ENCODE results near the gene WNT7B.

The WNT7B gene

GRCh38 chr22:45933506-45934167 lies 43.3 kb downstream of the WNT7B start:
- no peak for DNase-seq (ENCODE audit: low spot score in 2 of 2)
- H3K36me3 Mint-ChIP-seq: peaks cover 3% of the 10 kb centered on the region
- H3K27ac Mint-ChIP-seq: no peak overlapping the region
- no peak overlapping the region for H3K4me3 Mint-ChIP-seq
- H3K27me3 Mint-ChIP-seq: peaks cover 24% of the 10 kb centered on the region
- H3K9me3 Mint-ChIP-seq: peaks cover 7% of the 10 kb centered on the region
- no peak for ATAC-seq (ENCODE audit: low read depth)
- H3K4me1 Mint-ChIP-seq: peaks cover 3% of the 10 kb centered on the region

- Mint-ChIP-seq H3K9me3 (peaks cover 4% of the 10 kb centered on the region), H3K27ac (no peak overlapping the region), H3K4me3 (no peak overlapping the region), H3K36me3 (no peaks in the 10 kb centered on the region), H3K4me1 (peaks cover 3% of the 10 kb centered on the region), H3K27me3 (peaks cover 24% of the 10 kb centered on the region)
- no peak for ATAC-seq (ENCODE audit: low read depth)
- DNase-seq (ENCODE audit: low spot score in 2 of 2): no peak
These were observed 44.9 kb downstream of the WNT7B start for GRCh38 chr22:45932071-45932470.

- Mint-ChIP-seq H3K36me3 (no peaks in the 10 kb centered on the region), H3K27me3 (peaks cover 24% of the 10 kb centered on the region), H3K4me3 (no peak overlapping the region), H3K4me1 (peaks cover 3% of the 10 kb centered on the region), H3K9me3 (peaks cover 4% of the 10 kb centered on the region), H3K27ac (no peak overlapping the region)
- DNase-seq (ENCODE audit: low spot score in 2 of 2) (no peak), ATAC-seq (ENCODE audit: low read depth) (no peak)
These were observed 45.9 kb downstream of the WNT7B start for GRCh38 chr22:45931042-45931441.

- Mint-ChIP-seq H3K36me3 (no peaks in the 10 kb centered on the region), H3K4me1 (peaks cover 3% of the 10 kb centered on the region), H3K4me3 (no peak overlapping the region), H3K27ac (no peak overlapping the region), H3K27me3 (peaks cover 21% of the 10 kb centered on the region), H3K9me3 (peaks cover 4% of the 10 kb centered on the region)
- ATAC-seq (ENCODE audit: low read depth) (no peak), DNase-seq (ENCODE audit: low spot score in 2 of 2) (no peak)
These were observed 46.6 kb downstream of the WNT7B start for GRCh38 chr22:45930324-45930723.

GRCh38 chr22:45929649-45930048 lies 47.3 kb downstream of the WNT7B start:
- Mint-ChIP-seq H3K27me3 (peaks cover 21% of the 10 kb centered on the region), H3K4me1 (peaks cover 3% of the 10 kb centered on the region), H3K4me3 (no peak overlapping the region), H3K27ac (no peak overlapping the region), H3K9me3 (peaks cover 4% of the 10 kb centered on the region), H3K36me3 (no peaks in the 10 kb centered on the region)
- no peak for DNase-seq (ENCODE audit: low spot score in 2 of 2)
- ATAC-seq (ENCODE audit: low read depth): no peak

- H3K27ac Mint-ChIP-seq: no peak overlapping the region
- peaks cover 4% of the 10 kb centered on the region for H3K9me3 Mint-ChIP-seq
These were observed 48.1 kb downstream of the WNT7B start for GRCh38 chr22:45928726-45929368.

GRCh38 chr22:45927059-45927458 lies 49.9 kb downstream of the WNT7B start:
- H3K36me3 Mint-ChIP-seq: no peaks in the 10 kb centered on the region
- peaks cover 4% of the 10 kb centered on the region for H3K9me3 Mint-ChIP-seq
- no peak overlapping the region for H3K27ac Mint-ChIP-seq
- H3K4me3 Mint-ChIP-seq: no peak overlapping the region
- peaks cover 3% of the 10 kb centered on the region for H3K4me1 Mint-ChIP-seq
- DNase-seq (ENCODE audit: low spot score in 2 of 2): no peak
- no peak for ATAC-seq (ENCODE audit: low read depth)
- H3K27me3 Mint-ChIP-seq: peaks cover 14% of the 10 kb centered on the region

More at GRCh38 chr22:45928726-45929368, 48.1 kb downstream of the WNT7B start:
- ATAC-seq (ENCODE audit: low read depth) (no peak), DNase-seq (ENCODE audit: low spot score in 2 of 2) (no peak)
- H3K4me1 Mint-ChIP-seq: peaks cover 3% of the 10 kb centered on the region
- no peak overlapping the region for H3K4me3 Mint-ChIP-seq
- H3K27me3 Mint-ChIP-seq: peaks cover 21% of the 10 kb centered on the region
- H3K36me3 Mint-ChIP-seq: no peaks in the 10 kb centered on the region

GRCh38 chr22:45926433-45926832 lies 50.5 kb downstream of the WNT7B start:
- Mint-ChIP-seq H3K4me1 (peaks cover 3% of the 10 kb centered on the region), H3K27me3 (peaks cover 9% of the 10 kb centered on the region), H3K9me3 (peaks cover 4% of the 10 kb centered on the region), H3K27ac (no peak overlapping the region), H3K36me3 (no peaks in the 10 kb centered on the region), H3K4me3 (no peak overlapping the region)
- ATAC-seq (ENCODE audit: low read depth) (no peak), DNase-seq (ENCODE audit: low spot score in 2 of 2) (no peak)

GRCh38 chr22:45925811-45926351 lies 51.1 kb downstream of the WNT7B start:
- DNase-seq (ENCODE audit: low spot score in 2 of 2): no peak
- H3K36me3 Mint-ChIP-seq: no peaks in the 10 kb centered on the region

GRCh38 chr22:45923835-45924234 lies 53.1 kb downstream of the WNT7B start:
- ATAC-seq (ENCODE audit: low read depth): no peak
- Mint-ChIP-seq H3K9me3 (no peaks in the 10 kb centered on the region), H3K27ac (no peak overlapping the region)

More at GRCh38 chr22:45925811-45926351, 51.1 kb downstream of the WNT7B start:
- Mint-ChIP-seq H3K4me1 (peaks cover 3% of the 10 kb centered on the region), H3K27me3 (peaks cover 9% of the 10 kb centered on the region), H3K27ac (no peak overlapping the region), H3K4me3 (no peak overlapping the region), H3K9me3 (peaks cover 4% of the 10 kb centered on the region)
- no peak for ATAC-seq (ENCODE audit: low read depth)

GRCh38 chr22:45923212-45923611 lies 53.8 kb downstream of the WNT7B start:
- Mint-ChIP-seq H3K9me3 (no peaks in the 10 kb centered on the region), H3K4me3 (no peak overlapping the region), H3K4me1 (no peaks in the 10 kb centered on the region), H3K27me3 (no peaks in the 10 kb centered on the region), H3K27ac (no peak overlapping the region), H3K36me3 (no peaks in the 10 kb centered on the region)
- DNase-seq (ENCODE audit: low spot score in 2 of 2): no peak
- ATAC-seq (ENCODE audit: low read depth): no peak

More at GRCh38 chr22:45923835-45924234, 53.1 kb downstream of the WNT7B start:
- Mint-ChIP-seq H3K4me3 (no peak overlapping the region), H3K36me3 (no peaks in the 10 kb centered on the region), H3K4me1 (no peaks in the 10 kb centered on the region), H3K27me3 (no peaks in the 10 kb centered on the region)
- no peak for DNase-seq (ENCODE audit: low spot score in 2 of 2)

- DNase-seq (ENCODE audit: low spot score in 2 of 2) (no peak), ATAC-seq (ENCODE audit: low read depth) (no peak)
- Mint-ChIP-seq H3K4me3 (no peak overlapping the region), H3K27me3 (peaks cover 3% of the 10 kb centered on the region), H3K36me3 (no peaks in the 10 kb centered on the region), H3K4me1 (no peaks in the 10 kb centered on the region), H3K27ac (no peak overlapping the region), H3K9me3 (no peaks in the 10 kb centered on the region)
These were observed 54.3 kb downstream of the WNT7B start for GRCh38 chr22:45922661-45923060.

- Mint-ChIP-seq H3K4me3 (no peak overlapping the region), H3K27ac (no peak overlapping the region), H3K27me3 (peaks cover 7% of the 10 kb centered on the region), H3K9me3 (no peaks in the 10 kb centered on the region), H3K36me3 (no peaks in the 10 kb centered on the region), H3K4me1 (no peaks in the 10 kb centered on the region)
- DNase-seq (ENCODE audit: low spot score in 2 of 2): no peak
- ATAC-seq (ENCODE audit: low read depth): no peak
These were observed 54.7 kb downstream of the WNT7B start for GRCh38 chr22:45922256-45922655.

- H3K9me3 Mint-ChIP-seq: no peaks in the 10 kb centered on the region
- no peak for DNase-seq (ENCODE audit: low spot score in 2 of 2)
- H3K4me3 Mint-ChIP-seq: no peak overlapping the region
- peaks cover 8% of the 10 kb centered on the region for H3K27me3 Mint-ChIP-seq
- H3K27ac Mint-ChIP-seq: no peak overlapping the region
- ATAC-seq (ENCODE audit: low read depth): no peak
- H3K36me3 Mint-ChIP-seq: no peaks in the 10 kb centered on the region
- H3K4me1 Mint-ChIP-seq: no peaks in the 10 kb centered on the region
These were observed 57.3 kb downstream of the WNT7B start for GRCh38 chr22:45919504-45920286.
